T-helper 22 cell (primary cell): ENCODE data around the gene RABGGTB.
"Not testable (repeated sequence)": the region's sequence is repeated elsewhere in the genome, so short reads cannot be mapped to it uniquely, and the experiment has no call there.

Experiments
- DNase-seq: peaks from one replicate; pipeline ENCODE4 v3.0.0-alpha.2; 2020; ENCODE audit warnings: low read depth

Gene RABGGTB

GRCh38 chr1:75795703-75796193 is 9.7 kb downstream of the RABGGTB start:
- no peak for DNase-seq

DNA sequence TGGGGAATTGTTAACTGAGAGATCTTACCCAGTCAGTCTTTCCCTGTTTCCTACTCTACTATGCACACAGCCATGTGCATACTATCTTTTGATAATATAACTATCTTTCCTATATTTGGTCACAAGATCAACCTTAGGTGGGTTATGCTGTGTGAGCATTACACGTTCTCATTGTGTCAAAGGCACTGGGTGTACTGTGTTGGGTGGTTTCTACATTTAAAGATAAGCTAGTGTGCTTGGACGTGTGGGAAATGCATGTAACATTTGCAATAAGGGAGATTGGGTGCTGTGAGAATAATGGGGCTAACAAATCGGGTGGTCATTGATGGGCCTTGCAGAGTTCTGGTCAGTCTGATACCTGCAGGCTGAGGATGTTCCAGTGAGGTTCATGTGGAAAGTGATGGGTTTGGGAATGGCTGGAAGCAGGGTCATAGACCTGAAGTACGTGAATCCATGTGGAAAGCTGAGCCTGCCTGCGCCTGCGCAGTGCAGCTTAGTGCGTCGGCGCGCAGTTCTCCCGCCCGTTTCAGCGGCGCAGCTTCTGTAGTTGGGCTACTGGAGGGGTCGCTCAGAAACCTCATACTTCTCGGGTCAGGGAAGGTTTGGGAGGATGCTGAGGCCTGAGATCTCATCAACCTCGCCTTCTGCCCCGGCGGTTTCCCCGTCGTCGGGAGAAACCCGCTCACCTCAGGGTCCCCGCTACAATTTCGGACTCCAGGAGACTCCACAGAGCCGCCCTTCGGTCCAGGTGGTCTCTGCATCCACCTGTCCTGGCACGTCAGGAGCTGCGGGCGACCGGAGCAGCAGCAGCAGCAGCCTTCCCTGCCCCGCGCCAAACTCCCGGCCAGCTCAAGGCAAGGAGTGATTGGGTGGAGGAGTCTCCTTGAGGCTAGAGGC is 10.6 kb downstream of the RABGGTB start, which contains the start of gene MSH4:
MSH4 (plus strand) TSS at position 507 of the 897 bp plus-strand sequence; CDS start at position 611, 104 bp downstream.
- no peak for DNase-seq

DNA sequence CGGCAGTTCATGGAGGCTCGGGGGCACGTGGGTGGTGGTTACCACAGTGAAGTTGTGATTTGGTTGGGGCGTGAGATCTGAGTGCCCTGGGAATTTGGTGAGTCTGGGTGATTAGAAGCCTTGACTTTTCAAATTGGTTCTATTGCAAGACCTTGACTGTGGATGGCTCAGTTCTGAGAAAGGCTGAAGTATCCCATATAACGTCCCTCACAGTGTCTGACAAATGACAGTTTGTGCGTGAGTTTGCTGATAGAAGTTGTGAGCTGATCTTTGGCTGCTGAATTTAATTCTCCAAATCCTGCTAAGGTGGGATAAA is 11.2 kb downstream of the RABGGTB start:
- DNase-seq = no peak

- no peak for DNase-seq
These were observed 11.7 kb downstream of the RABGGTB start for GRCh38 chr1:75797606-75798216.

DNA sequence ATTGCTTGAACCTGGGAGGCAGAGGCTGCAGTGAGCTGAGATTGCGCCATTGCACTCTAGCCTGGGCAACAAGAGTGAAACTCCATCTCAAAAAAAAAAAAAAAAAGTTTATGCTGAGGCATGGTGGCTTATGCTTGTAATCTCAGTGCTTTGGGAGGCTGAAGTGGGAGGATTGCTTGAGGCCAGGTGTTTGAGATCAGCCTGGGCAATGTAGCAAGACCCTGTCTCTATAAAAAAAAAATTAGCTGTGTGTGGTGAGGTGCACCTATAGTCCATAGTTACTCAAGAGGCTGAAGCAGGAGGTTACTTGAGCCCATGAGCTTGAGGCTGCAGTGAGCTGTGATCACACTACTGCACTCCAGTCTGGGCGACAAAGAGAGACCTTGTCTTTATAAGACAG is 15.4 kb downstream of the RABGGTB start:
- DNase-seq = not testable (repeated sequence)

GRCh38 chr1:75808921-75809320 is 22.9 kb downstream of the RABGGTB start:
- no peak for DNase-seq

GRCh38 chr1:75810113-75810512 is 24.1 kb downstream of the RABGGTB start:
- DNase-seq = not testable (repeated sequence)

GRCh38 chr1:75811211-75811981 is 25.3 kb downstream of the RABGGTB start:
- no peak for DNase-seq

DNA sequence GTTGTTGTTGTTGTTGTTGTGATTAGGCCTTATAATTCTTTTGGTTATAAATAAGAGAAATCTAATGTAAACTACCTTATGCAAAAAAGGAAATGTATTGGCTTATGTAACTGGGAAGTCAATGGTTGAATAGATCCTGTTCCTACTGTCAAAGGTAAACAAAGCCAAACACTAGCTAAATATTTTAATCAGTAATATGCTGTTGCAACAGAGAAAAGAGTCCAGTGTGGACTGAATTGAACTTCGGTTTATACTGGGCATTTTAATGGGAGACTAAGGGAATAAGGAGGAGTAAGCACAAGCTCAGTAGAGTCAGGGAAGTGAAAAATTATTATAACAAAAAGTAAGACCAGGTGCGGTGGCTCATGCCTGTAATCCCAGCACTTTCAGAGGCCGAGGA is 26.0 kb downstream of the RABGGTB start:
- DNase-seq = no peak

DNA sequence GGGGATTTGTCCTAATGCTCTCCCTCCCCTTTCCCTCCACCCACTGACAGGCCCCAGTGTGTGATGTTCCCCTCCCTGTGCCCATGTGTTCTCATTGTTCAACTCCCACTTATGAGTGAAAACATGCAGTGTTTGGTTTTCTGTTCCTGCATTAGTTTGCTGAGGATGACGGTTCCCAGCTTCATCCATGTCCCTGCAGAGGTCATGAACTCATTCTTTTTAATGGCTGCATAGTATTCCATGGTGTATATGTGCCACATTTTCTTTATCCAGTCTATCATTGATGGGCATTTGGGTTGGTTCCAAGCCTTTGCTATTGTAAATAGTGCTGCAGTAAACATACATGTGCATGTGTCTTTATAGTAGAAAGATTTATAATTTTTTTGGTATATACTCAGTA is 37.5 kb downstream of the RABGGTB start:
- DNase-seq = not testable (repeated sequence)

GRCh38 chr1:75836528-75837100 is 50.6 kb downstream of the RABGGTB start:
- DNase-seq = no peak

DNA sequence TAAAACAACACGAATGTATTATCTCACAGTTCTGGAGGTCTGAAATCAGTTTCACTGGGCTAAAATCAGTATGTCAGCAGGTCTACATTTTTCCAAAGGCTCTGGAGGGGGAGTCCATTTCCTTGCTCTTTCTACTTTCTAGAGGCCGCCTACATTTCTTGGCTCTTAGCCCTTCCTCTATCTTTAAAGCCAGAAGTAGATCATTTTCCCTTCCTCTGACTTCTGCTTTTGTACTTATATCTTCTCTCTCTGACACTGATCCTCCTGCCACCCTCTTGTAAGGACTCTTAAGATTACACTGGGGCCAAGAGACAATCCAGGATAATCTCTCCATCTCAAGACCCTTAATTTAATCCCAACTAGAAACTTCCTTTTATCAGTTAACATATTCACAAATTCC is 52.0 kb downstream of the RABGGTB start:
- DNase-seq = no peak

DNA sequence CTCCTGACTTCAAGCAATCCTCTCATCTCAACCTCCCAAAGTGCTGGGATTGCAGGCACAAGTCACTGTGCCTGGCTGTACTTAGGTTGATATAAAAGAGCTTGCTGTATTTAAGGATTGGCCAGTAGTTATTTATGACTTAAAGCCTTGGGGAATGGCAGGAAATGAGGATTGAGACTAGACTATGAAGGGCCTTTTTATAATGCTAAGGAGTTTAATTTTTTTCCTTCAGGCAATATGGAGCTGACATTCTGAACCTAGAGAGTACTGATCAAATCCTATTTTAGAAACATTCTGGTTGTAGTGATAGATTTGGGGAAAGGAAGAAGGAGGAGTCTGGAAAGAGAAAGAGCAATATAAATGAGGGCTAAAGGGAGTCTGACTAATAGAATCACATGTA is 55.4 kb downstream of the RABGGTB start:
- DNase-seq = no peak
